Activated CD8-positive, alpha-beta memory T cell treated with anti-CD3 and anti-CD28 coated beads for 36 hours (primary cell): Measurements from ENCODE around the gene TBC1D22B. TPM values are rescaled to one million over a fixed set of nuclear protein-coding genes. Genes with fewer than 3 reads are reported as not detected.

Source experiments
- CTCF ChIA-PET: fragments of 350-600 bp; sonication (Branson Sonifier 250); formaldehyde crosslinking; loops from one replicate; lab custom pipeline; 2021; ENCODE audit warnings: antibody characterized with exemption; lab: Charles Lee
- POLR2A ChIA-PET: fragments of 350-600 bp; sonication (Branson Sonifier 250); formaldehyde crosslinking; loops from one replicate; lab custom pipeline; 2021; ENCODE audit warnings: antibody characterized with exemption; lab: Charles Lee
- total RNA-seq, 2 experiments: library from RNA; stranded (reverse); gene quantifications; one replicate each; pipeline ENCODE4 v1.2.3, GENCODE V29; 2021

TBC1D22B gene
- total RNA-seq, 2 experiments from 2014 or later: 13.1 to 13.3 TPM

DNA sequence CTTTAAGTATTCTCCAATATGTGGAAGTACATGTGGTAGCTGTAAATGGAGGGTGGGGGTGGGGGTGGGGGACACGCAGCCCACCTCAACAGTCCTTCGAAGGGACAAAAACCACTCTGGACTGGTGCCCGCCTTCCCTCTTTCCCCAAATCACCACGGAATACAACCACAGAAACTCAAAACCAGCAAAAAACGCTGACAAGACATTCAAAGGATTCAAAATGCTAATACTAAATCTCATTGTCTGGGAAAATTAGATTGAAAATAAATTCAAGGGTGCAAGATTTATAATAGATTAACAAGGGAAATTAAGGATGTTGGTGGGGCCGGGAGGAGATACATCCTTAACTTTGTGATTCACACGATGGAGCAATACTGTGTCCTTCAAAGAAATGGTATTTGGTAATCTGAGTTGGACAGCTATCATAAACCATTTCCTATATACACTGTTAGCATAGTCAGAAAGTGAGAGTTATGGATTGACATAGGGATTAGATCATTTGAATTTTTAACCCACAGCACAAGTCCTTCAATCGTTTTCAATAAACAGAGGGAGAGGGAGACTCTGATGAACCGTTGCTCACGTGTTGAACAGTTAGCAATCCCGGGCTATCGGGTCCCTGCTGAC, 766 bp upstream of the TBC1D22B start:
- ChIA-PET CTCF (interaction anchor here (1.1 to 2.1 kb wide), 4 partner anchors 17 to 206 kb away, joined by 3 to 9 read pairs (median 4); no protein-coding TSS in a partner anchor), POLR2A (interaction anchor here (0.8 to 3.1 kb wide), 5 partner anchors 11 to 207 kb away, joined by 3 to 17 read pairs (median 3); no protein-coding TSS in a partner anchor)

DNA sequence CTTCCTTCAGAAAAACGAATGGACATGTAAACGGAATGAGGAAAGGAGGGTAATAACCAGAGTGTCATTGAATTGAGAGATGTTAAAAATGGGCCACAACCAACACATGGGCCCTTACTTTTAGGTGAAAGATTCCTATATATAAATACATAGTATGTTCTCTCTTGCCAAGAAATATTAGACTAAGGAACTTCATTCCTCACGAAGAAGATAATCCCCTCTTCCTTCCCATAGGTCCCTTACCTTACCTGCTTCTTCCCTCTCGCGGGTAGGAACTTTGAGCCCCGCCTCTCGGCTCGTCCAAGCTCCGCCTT, 295 bp upstream of the TBC1D22B start:
- POLR2A ChIA-PET: interaction anchor here (0.8 to 3.1 kb wide), 5 partner anchors 11 to 207 kb away, joined by 3 to 17 read pairs (median 3); no protein-coding TSS in a partner anchor

GRCh38 chr6:37258405-37259105, 983 bp downstream of the TBC1D22B start:
- POLR2A ChIA-PET: interaction anchor here (1.3 to 3.1 kb wide), 2 partner anchors 10 to 19 kb away, joined by 3 to 17 read pairs; no protein-coding TSS in a partner anchor
- CTCF ChIA-PET: interaction anchor here (1.3 to 2.1 kb wide), 2 partner anchors 15 to 208 kb away, joined by 4 to 9 read pairs; no protein-coding TSS in a partner anchor

More for the DNA sequence above, 295 bp upstream of the TBC1D22B start:
- CTCF ChIA-PET: interaction anchor here (1.1 to 2.1 kb wide), 4 partner anchors 16 to 207 kb away, joined by 3 to 9 read pairs (median 4); no protein-coding TSS in a partner anchor

DNA sequence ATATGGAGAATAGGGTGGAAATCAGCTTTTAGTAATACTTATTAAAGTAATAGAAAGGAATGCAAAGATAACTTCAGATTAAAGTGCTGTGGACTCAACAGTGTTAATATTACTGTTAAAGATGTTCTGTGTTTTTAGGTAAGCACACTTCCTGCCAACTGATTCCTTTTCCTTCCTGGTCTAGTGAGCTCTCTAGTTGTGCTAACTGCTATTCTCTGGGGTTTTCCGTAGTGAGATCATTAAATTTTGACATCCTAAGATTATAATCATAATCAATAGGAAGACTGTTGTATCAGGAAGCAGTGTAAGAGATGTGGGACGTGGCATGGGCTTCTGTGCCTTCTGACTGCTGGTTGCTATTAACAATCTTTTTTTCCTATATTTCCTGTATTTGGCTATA, 1.6 kb downstream of the TBC1D22B start:
- CTCF ChIA-PET: interaction anchor here (2.1 kb wide), 1 partner anchor 14 kb away, joined by 9 read pairs; no protein-coding TSS in a partner anchor
- POLR2A ChIA-PET: interaction anchor here (3.1 kb wide), 1 partner anchor 20 kb away, joined by 17 read pairs; no protein-coding TSS in a partner anchor

- CTCF ChIA-PET: no interaction called here
- POLR2A ChIA-PET: interaction anchor here (3.1 kb wide), 1 partner anchor 20 kb away, joined by 17 read pairs; no protein-coding TSS in a partner anchor
Measured at GRCh38 chr6:37260040-37260439, 2.5 kb downstream of the TBC1D22B start.

DNA sequence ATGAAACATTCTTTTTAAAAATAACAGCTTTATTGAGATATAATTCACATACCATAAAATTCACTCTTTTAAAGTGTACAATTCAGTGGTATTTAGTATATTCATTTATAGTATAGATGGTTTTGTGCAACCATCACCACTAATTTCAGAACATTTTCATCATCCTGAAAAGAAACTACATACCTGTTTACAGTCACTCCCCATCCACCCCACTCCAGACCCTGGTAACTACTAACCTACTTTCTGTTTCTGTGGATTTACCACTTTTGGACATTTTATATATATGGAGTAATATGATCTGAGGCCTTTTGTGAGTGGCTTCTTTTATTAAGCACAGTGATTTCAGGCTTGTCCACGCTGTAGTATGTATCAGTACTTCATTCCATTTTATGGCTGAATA, 2.9 kb downstream of the TBC1D22B start:
- ChIA-PET POLR2A (no interaction called here), CTCF (no interaction called here)

- ChIA-PET CTCF (no interaction called here), POLR2A (no interaction called here)
Measured at GRCh38 chr6:37261198-37261597, 3.6 kb downstream of the TBC1D22B start.

GRCh38 chr6:37262446-37263026, 5.0 kb downstream of the TBC1D22B start:
- ChIA-PET POLR2A (no interaction called here), CTCF (no interaction called here)

DNA sequence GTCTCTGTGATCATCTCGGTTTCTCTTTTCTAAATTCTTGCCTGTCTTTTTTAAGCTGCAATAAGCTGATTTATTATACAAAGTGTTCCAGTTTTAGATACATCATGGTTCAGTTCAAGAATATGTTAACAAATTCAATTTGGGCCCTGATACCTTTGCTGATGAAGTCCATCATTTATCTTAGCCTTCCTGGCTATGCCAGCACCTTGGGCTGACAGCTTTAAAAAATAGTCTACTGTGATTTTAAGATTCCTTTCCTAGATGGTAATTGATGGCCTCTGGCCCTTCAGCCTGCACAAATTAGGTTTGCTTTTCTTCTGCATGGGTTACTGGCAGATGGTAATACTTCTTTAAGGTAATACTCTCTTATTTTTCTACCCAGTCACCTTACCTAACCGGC, 7.4 kb downstream of the TBC1D22B start:
- ChIA-PET POLR2A (no interaction called here), CTCF (no interaction called here)

- ChIA-PET CTCF (interaction anchor here (0.5 kb wide), 1 partner anchor 33 kb away, joined by 5 read pairs; no protein-coding TSS in a partner anchor), POLR2A (interaction anchor here (0.7 kb wide), 1 partner anchor 816 kb away, joined by 5 read pairs; no protein-coding TSS in a partner anchor)
Measured at GRCh38 chr6:37265860-37266259, 8.3 kb downstream of the TBC1D22B start.

GRCh38 chr6:37269105-37269504, 11.5 kb downstream of the TBC1D22B start:
- ChIA-PET CTCF (no interaction called here), POLR2A (no interaction called here)

DNA sequence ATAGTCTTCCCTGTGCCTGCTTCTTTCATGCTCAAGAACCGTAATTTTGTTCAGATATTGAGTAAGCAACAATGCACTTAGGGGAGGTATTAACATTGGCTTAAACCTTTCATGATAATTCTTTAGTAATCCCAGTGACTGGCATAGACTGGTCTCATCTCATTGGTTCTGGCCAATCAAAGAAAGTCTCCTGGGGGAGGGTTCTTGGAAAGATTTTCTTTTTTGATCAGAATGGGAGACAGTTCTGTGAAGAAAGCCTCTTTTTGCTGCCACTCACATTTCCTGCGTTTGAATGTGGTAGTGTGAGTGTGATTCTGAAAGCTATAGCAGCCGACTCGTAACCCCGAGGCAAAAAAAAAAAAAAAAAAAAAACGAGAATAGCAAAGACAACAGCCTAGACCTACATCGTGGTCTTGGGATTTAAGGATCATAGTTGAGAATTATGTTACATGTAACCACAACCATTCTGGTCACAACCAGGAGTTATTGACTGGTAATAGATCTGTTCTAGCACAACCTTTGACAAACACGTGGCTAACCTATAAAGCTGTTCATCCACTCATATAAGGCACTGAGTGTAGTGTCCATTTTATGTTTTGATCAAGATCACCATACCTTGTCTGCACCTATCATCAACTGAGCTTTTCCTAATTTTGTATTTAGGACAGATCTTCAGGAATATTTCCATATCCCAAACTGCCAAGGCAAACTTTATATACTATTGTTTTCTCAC, 15.4 kb downstream of the TBC1D22B start:
- ChIA-PET CTCF (interaction anchor here (0.6 to 1.3 kb wide), 6 partner anchors 13 to 507 kb away, joined by 3 to 9 read pairs (median 3); partner anchors contain the start of genes TBC1D22B and TMEM217), POLR2A (interaction anchor here (0.5 to 0.6 kb wide), 3 partner anchors 8 to 33 kb away, joined by 3 read pairs; no protein-coding TSS in a partner anchor)

GRCh38 chr6:37273690-37274089, 16.1 kb downstream of the TBC1D22B start:
- ChIA-PET CTCF (interaction anchor here (1.3 kb wide), 2 partner anchors 12 to 16 kb away, joined by 3 to 9 read pairs; partner anchors contain the start of genes TBC1D22B and TMEM217), POLR2A (interaction anchor here (0.5 kb wide), 1 partner anchor 34 kb away, joined by 3 read pairs; no protein-coding TSS in a partner anchor)

DNA sequence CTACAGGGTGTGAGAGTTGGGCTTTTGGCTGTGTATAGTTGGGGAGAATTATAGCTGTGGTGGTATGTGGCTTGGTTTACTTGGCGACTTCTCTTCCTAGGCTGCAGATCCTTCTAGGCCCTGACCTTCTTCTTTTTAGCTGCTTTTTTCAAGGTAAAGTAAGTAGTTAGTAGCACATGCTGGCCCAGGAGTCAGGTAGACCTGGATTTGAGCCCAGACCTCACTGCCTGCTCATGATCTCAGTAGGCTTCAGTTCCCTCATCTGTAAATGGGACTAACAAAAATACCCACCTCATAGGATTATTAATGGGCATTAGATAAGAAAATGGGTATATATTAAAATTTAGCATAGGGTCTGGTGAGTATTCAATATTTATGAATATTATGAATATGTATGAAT, 17.8 kb downstream of the TBC1D22B start:
- ChIA-PET POLR2A (no interaction called here), CTCF (no interaction called here)

- CTCF ChIA-PET: interaction anchor here (0.6 to 0.7 kb wide), 2 partner anchors 31 to 162 kb away, joined by 4 to 5 read pairs; no protein-coding TSS in a partner anchor
- POLR2A ChIA-PET: interaction anchor here (0.7 kb wide), 1 partner anchor 822 kb away, joined by 4 read pairs; no protein-coding TSS in a partner anchor
Measured at GRCh38 chr6:37277001-37277409, 19.4 kb downstream of the TBC1D22B start.

- CTCF ChIA-PET: no interaction called here
Measured at GRCh38 chr6:37279366-37280134, 22.0 kb downstream of the TBC1D22B start.

DNA sequence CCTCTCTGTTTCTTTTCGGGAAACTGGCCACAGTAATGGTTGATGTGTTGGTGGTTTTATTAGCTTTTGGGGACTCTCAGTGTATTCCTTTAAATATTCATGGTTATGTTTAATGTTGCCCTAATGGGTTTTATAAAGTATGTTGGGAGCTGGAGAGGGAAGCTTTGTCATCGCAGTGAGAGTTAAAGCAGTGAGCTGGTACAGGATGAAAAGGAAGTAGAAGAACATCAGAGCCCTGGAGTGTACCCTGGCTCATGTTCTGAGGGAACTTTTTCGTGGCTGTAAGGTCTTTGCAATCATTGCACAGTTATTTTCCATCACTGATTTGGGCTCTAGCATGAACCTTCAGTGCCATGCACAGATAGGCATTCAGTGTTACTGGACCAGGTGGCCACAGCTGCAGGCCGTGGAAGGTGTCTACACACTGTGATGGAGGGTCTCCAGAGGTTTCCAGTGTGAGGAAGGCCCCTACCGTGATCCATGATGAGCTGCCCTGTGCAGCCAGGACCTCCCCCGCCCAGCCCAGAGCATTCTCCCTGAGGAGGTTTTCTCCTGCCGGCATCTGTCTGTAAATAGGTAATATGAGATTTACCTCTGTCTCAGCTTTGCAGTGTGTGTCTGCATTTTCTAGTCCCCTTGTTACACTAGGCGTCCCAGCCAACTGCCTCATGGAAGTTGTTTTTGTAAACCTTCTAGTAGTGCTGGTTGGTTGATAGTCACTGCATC, 22.8 kb downstream of the TBC1D22B start:
- POLR2A ChIA-PET: no interaction called here
- CTCF ChIA-PET: interaction anchor here (0.8 kb wide), 1 partner anchor 1576 kb away, joined by 3 read pairs; no protein-coding TSS in a partner anchor

More at GRCh38 chr6:37279366-37280134, 22.0 kb downstream of the TBC1D22B start:
- POLR2A ChIA-PET: no interaction called here
